ENCODE results near the gene MCU.
"Not testable (repeated sequence)": the region's sequence is repeated elsewhere in the genome, so short reads cannot be mapped to it uniquely, and the experiment has no call there.

The MCU gene

GRCh38 chr10:72685264-72685921 is 6.5 kb upstream of the MCU start:
- H3K4me3 ChIP-seq (ENCODE audit: low read depth, low read length): no peak overlapping the region
- DNase-seq (ENCODE audit: low read depth): no peak
- in situ Hi-C loops (cut with HindIII; ENCODE audit: low sequenced_read_pairs): no loop called here
- no peak for TF ChIP-seq CTCF (IDR thresholded peaks at IDR 0.05; ENCODE audit: low read depth, low read length, missing control alignments)

- H3K4me3 ChIP-seq (ENCODE audit: low read depth, low read length); in situ Hi-C loops (cut with HindIII; ENCODE audit: low sequenced_read_pairs); DNase-seq (ENCODE audit: low read depth): not testable (repeated sequence)
Observed at GRCh38 chr10:72686430-72686829, 5.5 kb upstream of the MCU start.

- DNase-seq (ENCODE audit: low read depth): no peak
- in situ Hi-C loops (cut with HindIII; ENCODE audit: low sequenced_read_pairs): no loop called here
- no peak for TF ChIP-seq CTCF (IDR thresholded peaks at IDR 0.05; ENCODE audit: low read depth, low read length, missing control alignments)
- no peak overlapping the region for H3K4me3 ChIP-seq (ENCODE audit: low read depth, low read length)
Observed at GRCh38 chr10:72687035-72687434, 4.9 kb upstream of the MCU start.

- in situ Hi-C loops (cut with HindIII; ENCODE audit: low sequenced_read_pairs): no loop called here
- peak; percentile 69 for DNase-seq (ENCODE audit: low read depth)
- TF ChIP-seq CTCF (IDR thresholded peaks at IDR 0.05; ENCODE audit: low read depth, low read length, missing control alignments): no peak
- no peak overlapping the region for H3K4me3 ChIP-seq (ENCODE audit: low read depth, low read length)
Observed at GRCh38 chr10:72688208-72688651, 3.7 kb upstream of the MCU start.

GRCh38 chr10:72689660-72690059 is 2.3 kb upstream of the MCU start:
- no peak for TF ChIP-seq CTCF (IDR thresholded peaks at IDR 0.05; ENCODE audit: low read depth, low read length, missing control alignments)
- no peak overlapping the region for H3K4me3 ChIP-seq (ENCODE audit: low read depth, low read length)
- in situ Hi-C loops (cut with HindIII; ENCODE audit: low sequenced_read_pairs): loop anchor here (5.0 kb wide), 1 partner anchor 88 kb away; no protein-coding TSS in a partner anchor
- DNase-seq (ENCODE audit: low read depth): no peak

- no peak for DNase-seq (ENCODE audit: low read depth)
- no peak for TF ChIP-seq CTCF (IDR thresholded peaks at IDR 0.05; ENCODE audit: low read depth, low read length, missing control alignments)
- in situ Hi-C loops (cut with HindIII; ENCODE audit: low sequenced_read_pairs): loop anchor here (5.0 kb wide), 1 partner anchor 87 kb away; no protein-coding TSS in a partner anchor
- no peak overlapping the region for H3K4me3 ChIP-seq (ENCODE audit: low read depth, low read length)
Observed at GRCh38 chr10:72690071-72690755, 1.7 kb upstream of the MCU start.

- H3K4me3 ChIP-seq (ENCODE audit: low read depth, low read length): peak overlapping the region; percentile 93
- in situ Hi-C loops (cut with HindIII; ENCODE audit: low sequenced_read_pairs): loop anchor here (5.0 kb wide), 1 partner anchor 86 kb away; no protein-coding TSS in a partner anchor
- no peak for TF ChIP-seq CTCF (IDR thresholded peaks at IDR 0.05; ENCODE audit: low read depth, low read length, missing control alignments)
- DNase-seq (ENCODE audit: low read depth): no peak
Observed at GRCh38 chr10:72691470-72691862, 477 bp upstream of the MCU start.
